GM19463 (cell line): ENCODE measurements around the gene CLP1.
"Not testable (repeated sequence)": the region's sequence is repeated elsewhere in the genome, so short reads cannot be mapped to it uniquely, and the experiment has no call there.

Experiments
- ATAC-seq: cut with Tn5 transposase; IDR thresholded peaks from one replicate; pipeline ENCODE4 v1.9.1; 2021; ENCODE audit warnings: mild to moderate bottlenecking, moderate library complexity; ENCODE audit not compliant: unreplicated experiment

The CLP1 gene

DNA sequence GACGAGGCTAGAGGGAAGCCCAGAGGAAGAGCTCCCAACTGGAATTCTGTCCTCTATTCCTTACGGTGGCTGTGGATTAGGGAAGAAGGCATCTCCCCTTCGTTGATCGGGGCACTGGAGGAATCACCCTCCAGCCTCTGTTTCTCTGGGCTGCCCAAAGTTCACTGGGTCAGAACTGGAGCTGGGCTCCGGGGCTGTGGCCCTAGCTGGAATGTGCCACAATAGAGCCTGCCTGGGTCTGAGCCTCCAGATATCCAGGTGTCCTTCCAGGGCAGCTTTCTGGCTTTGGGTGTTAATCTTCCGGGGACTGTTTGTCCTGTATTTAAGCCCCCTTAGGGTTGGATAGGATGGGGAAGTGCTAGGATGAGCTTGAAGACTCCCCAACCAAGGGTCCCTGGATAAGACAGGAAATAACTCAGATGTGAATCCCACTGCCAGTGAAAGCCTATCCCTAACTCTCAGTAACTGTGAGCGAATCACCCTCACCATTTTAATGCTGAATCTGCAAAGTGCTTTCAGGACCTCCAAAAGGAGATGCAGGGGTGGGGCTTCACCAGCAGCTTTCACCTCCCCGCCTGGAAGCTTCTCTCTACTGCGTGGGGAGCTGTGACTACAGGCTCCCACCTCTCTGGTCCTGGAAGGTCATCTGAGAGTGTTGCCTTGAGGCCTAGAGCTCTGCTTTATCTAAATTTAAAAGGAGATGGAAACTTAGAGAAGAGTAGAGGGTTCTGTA is 17.3 kb upstream of the CLP1 start:
- no peak for ATAC-seq

DNA sequence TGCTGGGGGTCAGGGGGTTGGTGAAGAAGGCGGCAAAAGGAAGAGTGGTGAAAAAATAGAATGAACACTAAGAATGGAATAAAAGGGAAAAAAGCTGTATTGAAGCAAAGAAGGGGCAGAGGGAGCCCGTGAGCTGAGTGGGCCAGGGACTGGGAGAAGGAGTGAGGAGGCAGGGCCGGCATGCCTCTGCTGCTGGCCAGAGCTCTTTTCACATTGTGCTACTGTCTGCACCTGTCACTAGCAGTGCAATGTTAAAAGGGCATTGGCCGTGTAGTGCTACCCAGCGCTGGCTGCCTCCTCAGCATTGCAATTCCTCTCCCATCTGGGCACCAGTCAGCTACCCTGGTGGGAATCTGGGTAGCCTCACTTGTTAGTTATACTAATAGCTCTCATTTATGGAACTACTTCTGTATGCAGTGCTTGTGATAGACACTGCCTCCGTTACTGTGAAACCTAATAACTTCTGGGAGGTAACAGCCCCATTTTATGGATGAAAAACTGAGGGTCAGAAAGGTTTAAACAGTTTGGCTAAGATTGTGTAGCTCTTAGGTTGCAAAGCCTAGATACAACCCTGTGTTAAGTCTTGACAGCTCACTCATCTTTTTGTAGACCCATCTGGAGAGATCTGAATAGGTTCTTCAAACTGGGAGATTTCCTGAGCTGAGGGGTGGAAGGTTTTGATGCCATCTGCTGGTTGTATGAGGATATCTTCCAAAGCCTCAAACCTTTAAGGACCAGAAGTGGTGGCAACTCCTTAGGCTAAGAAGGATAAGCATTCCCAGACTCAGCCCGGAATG is 16.4 kb upstream of the CLP1 start:
- no peak for ATAC-seq

DNA sequence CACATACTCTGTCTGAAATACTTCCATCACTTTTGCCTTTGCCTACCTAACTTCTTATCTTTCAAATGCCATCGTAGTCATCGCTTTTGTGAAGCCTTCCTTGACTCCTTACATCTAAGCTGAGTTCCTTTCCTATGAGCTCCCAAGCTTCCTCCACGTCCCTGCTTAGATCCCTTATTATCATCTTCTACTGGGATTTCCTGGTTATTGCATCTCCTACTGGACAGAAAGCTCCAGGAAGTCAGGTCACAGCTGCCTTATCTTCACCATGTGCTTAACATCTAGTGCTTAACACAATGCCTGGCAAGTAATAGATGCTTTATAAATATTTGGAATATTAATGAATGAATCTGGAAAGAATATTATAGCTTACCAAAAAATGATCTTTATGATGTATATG is 13.8 kb upstream of the CLP1 start:
- no peak for ATAC-seq

DNA sequence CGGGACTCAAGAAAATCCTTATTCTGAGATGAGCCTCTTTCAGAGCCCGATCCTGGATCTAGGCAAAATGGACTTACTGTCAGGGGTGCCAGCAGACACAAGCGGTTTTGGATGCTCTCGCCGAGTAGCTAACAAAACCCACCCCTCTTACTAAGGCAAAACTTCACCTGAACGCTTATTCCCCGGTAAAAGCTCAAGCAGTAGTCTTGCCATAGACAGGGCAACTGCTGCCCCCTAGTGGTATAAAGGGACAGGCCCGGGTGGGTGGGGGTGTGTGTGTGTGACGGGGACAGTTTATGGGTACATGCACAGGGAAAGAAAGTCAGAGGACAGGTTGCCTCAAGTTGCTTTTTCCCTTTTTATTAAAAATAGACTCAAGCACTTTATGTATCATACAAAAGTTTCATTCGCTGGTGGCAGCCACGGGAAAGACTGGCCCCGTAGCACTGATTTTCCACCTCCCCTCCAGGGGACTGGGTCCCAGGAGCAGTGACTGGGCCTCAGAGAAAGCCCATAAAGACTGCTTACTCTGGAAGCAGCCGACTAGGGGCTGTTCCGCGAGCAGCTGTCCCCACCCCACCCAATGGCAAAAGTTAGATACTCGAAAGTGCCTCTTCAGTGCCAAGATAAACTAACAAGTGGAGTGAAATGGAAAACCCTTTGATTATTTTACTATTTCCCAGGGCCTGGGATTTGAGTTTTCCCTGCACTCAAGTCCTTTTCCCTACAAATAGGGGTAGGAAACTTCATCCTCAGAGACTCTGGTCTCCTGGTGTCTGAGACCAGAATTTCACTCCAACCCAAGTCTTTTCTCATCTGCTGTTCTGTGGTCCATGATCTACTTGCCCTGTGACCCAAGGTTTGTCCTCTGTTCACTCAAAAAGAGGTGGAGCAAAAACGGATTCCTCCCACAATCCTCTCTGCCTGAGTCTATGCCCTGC is 12.5 kb upstream of the CLP1 start:
- peak; percentile 62 for ATAC-seq

DNA sequence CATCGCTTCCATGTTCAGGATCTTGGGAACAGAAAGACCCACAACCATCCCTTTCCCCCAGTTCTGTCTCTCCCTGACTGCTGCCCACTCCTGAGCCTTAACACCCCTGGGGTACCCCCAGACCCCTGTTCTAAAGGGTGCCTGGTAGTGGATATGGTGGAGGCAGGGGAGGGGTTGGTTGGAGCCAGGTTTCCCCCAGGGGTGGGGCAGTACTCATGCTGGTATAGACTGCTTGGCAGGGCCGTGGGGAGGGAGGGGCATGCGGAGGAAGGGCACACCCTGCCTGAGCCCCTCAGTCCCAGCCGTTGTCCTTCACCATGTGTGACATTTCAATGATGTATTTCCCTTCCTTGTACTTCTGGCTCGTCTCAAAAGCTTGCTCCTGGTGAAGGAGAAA is 11.9 kb upstream of the CLP1 start:
- ATAC-seq, result no peak

DNA sequence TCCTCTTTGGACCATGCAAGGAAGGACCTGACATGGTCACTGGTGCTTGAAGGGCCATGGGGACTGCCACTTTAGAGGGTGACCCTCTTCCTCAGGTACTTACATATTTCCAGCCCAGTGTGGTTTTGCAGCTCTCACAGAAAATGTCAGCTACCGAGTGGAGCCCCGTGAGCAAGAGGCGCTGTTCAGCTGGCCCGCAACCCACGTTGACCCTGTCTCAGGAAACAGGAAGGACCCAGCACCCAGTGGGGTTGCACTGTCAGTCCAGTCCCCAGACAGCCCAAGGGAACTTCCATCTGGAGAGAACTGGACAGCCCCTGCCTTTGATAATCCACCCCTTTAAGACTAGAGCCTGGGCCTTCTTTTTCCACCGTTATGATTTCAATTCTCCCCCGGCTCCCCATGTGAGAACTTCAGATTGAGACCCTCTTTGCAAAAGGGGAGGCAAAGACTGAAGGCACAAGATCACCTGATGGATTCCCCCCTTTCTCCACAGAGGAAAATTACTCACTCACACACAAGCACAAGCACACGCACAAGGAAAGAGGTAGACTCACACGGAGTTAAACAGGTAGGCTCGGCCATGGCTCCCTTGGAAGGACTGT is 11.3 kb upstream of the CLP1 start:
- ATAC-seq, result no peak

DNA sequence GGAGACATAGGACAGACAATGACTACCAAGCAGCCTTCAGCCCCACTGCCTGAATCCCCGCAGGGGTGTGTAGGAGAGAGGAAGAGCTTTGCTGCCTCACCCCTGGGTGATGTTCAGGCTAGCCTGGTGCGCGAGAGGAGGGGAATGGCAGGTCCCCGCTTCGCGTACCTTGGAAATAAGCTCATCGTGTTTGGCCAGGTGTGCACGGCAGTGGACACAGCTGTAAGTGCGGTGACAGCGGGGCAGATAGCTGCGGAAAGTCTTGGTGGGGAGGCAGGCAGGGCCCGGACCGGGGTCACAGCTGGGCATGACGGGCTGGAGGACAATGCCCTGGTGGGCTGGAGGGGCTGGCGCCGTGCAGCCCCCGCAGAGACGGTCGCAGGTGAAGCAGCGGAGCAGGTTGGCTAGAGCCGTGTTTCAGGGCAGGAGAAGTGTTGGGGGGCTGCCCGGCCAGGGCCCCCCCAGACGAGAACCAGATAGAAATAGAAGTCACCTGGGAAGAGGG is 10.7 kb upstream of the CLP1 start:
- ATAC-seq, result no peak

DNA sequence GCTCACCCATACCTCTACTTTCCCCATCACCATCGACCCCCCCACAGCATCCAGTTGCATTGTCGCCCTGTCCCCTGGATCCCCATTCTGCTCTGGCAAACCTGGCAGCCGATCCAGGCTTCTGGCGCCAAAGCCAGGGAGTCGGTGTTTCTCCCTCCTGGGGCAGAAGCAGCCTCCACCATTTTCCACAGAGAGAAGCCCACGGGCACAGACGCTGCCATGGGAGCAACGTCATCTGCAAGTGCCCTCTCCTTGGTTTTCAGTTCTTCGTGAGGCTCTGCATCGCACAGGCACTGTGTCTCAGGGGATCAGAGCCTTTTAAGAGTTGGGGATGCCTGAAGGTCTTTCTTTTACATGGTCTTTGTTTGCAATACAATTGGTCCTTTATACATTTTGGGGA is 10.2 kb upstream of the CLP1 start:
- no peak for ATAC-seq

DNA sequence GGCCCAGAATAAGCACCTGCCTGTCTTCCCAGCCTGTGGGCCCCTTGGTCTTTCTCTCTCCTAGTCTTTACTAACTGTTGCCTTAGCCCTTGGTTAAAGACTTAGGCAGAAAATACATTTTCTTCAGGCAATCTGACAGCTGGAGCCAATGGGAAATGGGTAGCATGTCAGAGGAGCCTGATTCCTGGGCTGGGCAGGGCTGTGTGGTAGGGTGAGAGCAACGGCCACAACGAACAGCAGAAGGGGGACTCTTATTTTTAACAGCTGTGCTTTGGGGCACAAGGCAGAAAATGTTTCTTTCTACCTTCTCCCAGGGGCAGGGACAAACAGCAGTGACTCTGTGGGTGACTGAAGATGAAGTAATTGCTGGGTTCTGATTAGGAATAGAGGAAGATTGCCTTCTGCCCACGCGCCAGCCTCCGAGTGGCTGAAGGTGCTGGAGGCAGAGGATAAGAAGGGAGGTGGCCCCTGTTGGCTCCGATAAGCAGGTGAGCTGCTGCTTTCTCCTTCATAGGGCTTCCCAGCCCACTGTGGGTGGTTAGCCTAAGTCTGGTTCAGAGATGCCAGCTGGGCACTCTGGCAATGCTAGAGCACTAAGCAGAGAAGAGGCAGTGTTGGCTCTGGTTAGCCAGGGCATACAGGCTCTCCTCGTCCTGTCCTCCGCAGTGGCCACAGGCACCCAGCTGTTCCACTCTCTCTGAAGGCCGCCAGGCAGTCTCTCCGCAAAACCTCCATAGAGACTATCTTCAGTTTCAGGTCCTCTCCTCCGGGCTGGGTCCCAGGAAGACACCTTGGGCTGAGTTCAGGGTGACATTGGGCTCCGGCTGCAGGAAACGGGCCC is 9.4 kb upstream of the CLP1 start:
- no peak for ATAC-seq

DNA sequence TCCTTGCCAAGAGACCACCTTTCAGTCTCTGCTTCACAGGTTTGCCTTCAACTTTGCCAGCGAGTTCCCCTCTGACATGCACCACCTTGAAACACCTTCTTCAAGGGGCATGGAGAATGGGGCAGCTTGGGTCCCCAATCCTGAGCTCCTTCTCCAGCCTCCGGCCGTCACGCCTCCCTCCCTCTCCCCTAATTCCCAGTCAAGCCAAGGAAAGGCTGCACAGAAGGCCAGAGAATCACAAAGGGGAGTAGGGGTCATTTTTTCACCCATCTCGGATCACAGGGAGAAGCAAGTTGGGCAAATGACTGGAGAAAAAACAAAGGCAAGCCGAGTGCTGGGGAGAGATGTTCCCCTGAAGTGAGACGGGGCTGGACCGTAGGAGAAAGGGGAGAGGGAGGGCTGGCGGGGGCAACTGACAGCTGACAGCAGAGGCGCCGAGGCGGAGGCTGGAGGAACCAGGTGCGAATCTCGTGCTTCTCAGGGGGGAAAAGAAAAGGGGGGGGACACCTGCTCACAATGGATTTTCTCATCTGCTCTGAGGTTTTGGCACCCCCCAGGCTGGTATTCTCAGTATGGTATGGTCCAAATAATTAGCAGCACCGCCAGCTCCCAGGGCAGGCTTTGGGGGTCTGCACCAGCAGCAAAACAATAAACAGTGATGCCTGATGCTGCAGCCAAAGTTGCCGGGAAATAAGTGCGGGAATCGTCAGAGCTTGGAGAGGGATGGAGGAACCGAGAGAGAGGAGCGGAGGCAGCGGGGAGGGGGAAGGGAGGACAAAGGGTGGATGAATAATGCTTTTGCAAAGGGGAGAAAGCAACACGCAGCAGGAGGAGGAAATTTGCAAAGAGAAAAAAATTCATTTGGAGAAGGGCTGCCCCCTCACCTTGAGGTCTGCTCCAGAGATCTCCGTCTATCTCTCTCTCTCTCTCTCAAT is 8.5 kb upstream of the CLP1 start:
- ATAC-seq, result no peak

DNA sequence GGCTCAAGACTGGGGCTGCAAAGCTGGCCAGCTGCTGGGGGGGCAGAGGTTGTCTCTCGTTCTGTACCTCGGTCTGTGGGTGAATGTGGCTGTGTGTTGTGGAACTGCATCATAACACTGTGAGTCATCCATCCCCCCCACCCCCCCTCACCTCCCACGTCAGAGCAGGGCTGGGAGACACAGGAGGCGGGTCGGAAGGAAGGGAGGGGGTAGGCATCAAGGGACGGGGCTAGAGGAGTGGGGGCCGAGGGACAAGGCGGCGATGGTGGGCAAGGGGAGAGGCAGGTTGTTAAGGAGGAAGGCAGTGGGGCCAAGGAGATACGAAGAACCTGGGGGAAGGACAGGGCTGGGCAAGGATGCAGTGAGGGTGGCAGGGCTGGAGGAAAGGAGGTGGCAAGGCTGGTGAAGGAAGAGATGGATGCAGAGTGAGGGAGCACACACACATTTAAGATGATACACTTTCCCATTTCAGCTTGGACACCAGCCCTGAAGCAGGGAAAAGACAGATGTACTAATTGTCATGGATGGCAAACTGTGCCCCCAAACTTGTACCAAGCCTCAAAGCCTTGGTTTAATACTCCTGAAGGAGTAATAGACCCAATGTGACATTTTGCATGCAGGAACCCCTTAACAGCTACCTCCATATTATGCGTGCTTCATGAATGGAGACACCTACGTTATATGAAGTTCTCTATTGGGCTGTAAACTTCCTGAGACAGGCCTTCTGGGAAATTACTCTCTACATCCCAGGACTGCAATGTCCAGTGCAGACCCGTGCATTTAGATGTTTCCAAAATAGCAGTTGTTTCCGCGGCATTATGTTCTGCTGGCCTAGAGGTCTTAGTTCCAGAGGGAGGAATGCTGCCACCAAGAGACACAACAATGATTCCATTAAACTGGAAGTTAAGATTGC is 7.5 kb upstream of the CLP1 start, which contains the start of gene YPEL4:
TSS of gene YPEL4 (minus strand) at position 87 of the 913 bp plus-strand sequence. CDS start 2,805 bp downstream, outside the sequence.
- ATAC-seq, result peak; percentile 36

DNA sequence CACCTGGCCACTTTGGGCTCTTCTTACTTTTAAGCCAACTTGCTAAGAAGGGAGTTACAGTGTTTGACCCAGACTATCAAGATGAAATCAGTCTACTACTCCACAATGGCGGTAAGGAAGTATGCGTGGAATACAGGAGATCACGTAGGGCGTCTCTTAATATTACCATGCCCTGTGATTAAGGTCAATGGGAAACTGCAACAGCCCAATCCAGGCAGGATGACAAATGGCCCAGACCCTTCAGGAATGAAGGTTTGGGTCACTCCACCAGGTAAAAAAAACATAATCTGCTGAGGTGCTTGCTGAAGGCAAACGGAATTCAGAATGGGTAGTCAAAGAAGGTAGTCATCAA is 6.8 kb upstream of the CLP1 start:
- ATAC-seq, result no peak

DNA sequence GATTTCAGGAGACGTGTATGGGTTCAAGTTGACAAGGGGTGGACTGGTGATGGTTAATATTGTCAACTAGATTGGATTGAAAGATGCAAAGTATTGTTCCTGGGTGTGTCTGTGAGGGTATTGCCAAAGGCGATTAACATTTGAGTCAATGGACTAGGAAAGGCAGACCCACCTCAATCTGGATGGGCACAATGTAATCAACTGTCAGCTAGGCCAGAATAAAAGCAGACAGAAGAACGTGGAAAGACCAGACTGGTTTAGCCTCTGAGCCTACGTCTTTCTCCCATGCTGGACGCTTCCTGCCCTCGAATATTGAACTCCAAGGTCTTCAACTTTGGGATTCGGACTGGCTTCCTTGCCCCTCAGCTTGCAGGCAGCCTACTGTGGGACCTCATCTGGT is 6.2 kb upstream of the CLP1 start:
- no peak for ATAC-seq

DNA sequence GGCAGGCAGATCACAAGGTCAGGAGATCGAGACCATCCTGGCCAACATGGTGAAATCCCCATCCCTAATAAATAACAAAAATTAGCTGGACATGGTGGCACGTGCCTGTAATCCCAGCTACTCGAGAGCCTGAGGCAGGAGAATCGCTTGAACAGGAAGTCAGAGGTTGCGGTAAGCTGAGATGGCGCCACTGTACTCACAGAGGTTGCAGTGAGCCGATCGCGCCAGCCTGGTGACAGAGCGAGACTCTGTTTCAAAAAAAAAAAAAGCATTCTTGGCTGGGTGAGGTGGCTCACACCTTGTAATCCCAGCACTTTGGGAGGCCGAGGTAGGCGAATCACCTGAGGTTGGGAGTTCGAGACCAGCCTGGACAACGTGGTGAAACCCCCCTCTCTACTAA is 5.3 kb upstream of the CLP1 start:
- not testable (repeated sequence) for ATAC-seq

DNA sequence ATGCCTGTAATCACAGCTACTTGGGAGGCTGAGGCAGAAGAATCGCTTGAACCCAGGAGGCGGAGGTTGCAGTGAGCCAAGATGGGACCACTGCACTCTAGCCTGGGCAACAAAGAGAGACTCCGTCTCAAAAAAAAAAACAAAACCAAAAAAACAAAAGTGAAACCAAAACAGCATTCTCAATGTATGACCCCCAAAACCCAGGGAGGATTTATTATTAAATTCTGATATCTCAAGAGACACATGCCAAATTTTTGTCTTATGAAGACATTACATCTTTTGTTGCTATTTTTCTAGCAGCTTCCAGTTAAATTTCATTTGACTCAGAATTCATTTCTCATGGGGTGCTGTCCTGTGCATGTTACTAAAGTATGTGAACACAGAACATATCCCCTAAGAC is 4.9 kb upstream of the CLP1 start:
- no peak for ATAC-seq

DNA sequence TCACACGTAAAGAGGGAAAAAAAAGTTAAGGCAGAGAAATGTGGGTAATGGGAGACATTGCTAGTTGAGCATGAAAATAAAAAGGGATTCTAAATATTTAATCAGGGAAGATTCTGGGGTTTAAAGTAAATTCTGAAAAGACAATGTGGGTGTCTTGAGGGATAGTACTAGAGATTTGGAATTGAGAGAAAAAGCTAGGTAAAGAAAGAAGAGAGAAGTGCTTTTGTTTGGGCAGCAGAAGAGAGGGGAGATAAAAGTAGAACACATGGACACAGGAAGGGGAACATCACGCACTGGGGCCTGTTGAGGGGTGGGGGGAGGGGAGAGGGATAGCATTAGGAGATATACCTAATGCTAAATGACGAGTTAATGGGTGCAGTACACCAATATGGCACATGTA is 4.4 kb upstream of the CLP1 start:
- no peak for ATAC-seq

DNA sequence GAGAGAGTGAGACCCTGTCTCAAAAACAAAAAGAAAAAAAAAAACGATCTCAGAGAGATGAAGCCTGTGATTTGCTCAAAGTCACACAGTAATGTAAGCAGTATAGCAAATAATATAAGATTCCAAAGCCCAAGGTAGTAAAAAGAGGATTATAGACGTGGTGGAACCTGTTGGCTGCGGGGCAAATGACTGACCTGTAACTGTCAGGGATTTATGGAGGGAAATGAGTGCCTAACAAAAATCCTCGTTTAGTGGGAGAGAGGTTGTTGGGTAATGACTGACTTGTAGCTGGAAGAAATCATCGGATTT is 723 bp upstream of the CLP1 start:
- ATAC-seq, result no peak

DNA sequence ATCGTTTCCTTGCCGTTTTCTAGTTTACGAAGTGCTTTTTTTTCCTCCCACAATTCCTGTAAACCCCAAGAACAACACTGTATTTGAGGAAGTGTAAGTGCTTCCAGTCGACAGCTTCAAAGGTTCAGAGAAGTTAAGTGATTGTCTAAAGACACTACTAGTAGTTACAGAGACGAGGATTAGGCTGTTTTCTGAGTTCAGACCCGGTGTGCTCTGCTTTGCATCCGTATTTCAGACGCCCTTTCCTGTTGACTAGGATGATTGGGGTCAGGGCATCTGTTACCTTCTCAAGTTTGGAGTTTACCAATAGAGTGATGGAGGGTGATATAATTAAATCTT is 430 bp downstream of the CLP1 start:
- no peak for ATAC-seq
